ENCODE results near the gene SCN10A. TPM values are rescaled to one million over a fixed set of nuclear protein-coding genes. Genes with fewer than 3 reads are reported as not detected.

Gene SCN10A
- total RNA-seq, 2 donors from 2014 or later: not detected

DNA sequence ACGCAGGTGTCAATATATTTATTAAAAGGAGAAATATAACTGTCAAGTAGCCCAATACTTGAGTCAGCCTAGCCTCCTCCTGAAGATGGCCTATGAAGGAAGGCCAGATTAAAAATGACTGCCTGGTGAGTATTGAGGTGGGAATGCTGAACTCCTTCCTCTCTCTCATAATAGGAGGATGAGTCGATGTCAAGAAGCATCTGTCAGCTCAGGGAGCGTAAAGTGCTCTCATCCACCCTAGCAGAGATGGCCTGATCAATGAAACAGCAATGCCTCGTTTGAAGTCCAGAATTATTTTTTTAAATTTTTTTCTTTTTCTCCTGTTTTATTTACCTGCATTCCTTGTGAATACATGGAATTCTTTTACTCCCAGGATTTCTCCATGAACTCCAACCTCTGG is 58.3 kb downstream of the SCN10A start:
- 65 to 67% methylated on average over 3 to 4 of the region's 4 CpGs for WGBS, 2 experiments (ENCODE audit: insufficient coverage in 1 of 2, insufficient read length in 1 of 2)
- Mint-ChIP-seq H3K4me3 (no peak overlapping the region), H3K9me3 (peaks cover 4% of the 10 kb centered on the region), H3K36me3 (ENCODE audit: low read depth) (no peaks in the 10 kb centered on the region), H3K27me3 (ENCODE audit: insufficient read depth) (peaks cover 58% of the 10 kb centered on the region), H3K4me1 (no peaks in the 10 kb centered on the region), H3K27ac (no peak overlapping the region)
- Histone ChIP-seq H3K4me1 (ENCODE audit: control insufficient read depth, insufficient read depth, low read length) (no peaks in the 10 kb centered on the region), H3K9me3 (ENCODE audit: control insufficient read depth, low read length) (peaks cover 6% of the 10 kb centered on the region), H3K36me3 (ENCODE audit: control insufficient read depth, insufficient read depth, low read length) (no peaks in the 10 kb centered on the region), H3K4me3 (ENCODE audit: low read length) (no peak overlapping the region), H3K27ac (ENCODE audit: low read depth, low read length) (no peak overlapping the region), H3K9ac (ENCODE audit: extremely low read depth, low read length, poor library complexity, severe bottlenecking) (no peak overlapping the region), H3K27me3 (ENCODE audit: control insufficient read depth, insufficient read depth, low read length, poor library complexity, severe bottlenecking) (peaks cover 85% of the 10 kb centered on the region)
- no peak for DNase-seq
- TF ChIP-seq CTCF (conservative IDR thresholded peaks at IDR 0.05): no peak

- TF ChIP-seq CTCF (conservative IDR thresholded peaks at IDR 0.05): no peak
- peaks cover 6% of the 10 kb centered on the region for H3K9me3 ChIP-seq (ENCODE audit: control insufficient read depth, low read length)
- Mint-ChIP-seq H3K9me3 (peaks cover 4% of the 10 kb centered on the region), H3K4me1 (no peaks in the 10 kb centered on the region), H3K27ac (no peak overlapping the region), H3K36me3 (ENCODE audit: low read depth) (no peaks in the 10 kb centered on the region), H3K4me3 (no peak overlapping the region), H3K27me3 (ENCODE audit: insufficient read depth) (peaks cover 53% of the 10 kb centered on the region)
- no peak overlapping the region for H3K27ac ChIP-seq (ENCODE audit: low read depth, low read length)
- 38 to 76% methylated on average over 1 to 5 of the region's 5 CpGs for WGBS, 2 experiments (ENCODE audit: insufficient coverage in 1 of 2, insufficient read length in 1 of 2)
- no peaks in the 10 kb centered on the region for H3K36me3 ChIP-seq (ENCODE audit: control insufficient read depth, insufficient read depth, low read length)
- DNase-seq: no peak
- no peak overlapping the region for H3K9ac ChIP-seq (ENCODE audit: extremely low read depth, low read length, poor library complexity, severe bottlenecking)
- H3K4me3 ChIP-seq (ENCODE audit: low read length): no peak overlapping the region
- peaks cover 84% of the 10 kb centered on the region for H3K27me3 ChIP-seq (ENCODE audit: control insufficient read depth, insufficient read depth, low read length, poor library complexity, severe bottlenecking)
- no peaks in the 10 kb centered on the region for H3K4me1 ChIP-seq (ENCODE audit: control insufficient read depth, insufficient read depth, low read length)
Measured at GRCh38 chr3:38756892-38757291, 59.1 kb downstream of the SCN10A start.

DNA sequence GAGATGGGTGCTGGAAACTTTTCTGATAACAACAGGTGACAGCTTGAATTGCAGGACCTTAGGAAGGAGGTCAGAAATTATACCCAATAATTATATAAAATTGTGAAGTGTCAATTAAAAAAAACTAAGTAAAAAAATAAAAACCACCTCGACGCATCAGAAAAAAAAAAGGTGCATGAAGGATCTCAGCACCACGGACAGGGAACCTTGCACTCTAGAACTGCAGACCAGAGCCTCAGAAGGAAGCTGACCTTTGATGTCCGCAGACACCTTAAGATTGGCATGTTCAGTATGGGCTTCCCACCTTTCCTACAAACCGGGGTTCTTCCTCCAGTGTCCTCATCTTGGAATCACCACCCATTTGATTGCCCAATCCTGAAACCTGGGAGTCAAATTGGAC is 60.9 kb downstream of the SCN10A start:
- H3K27ac Mint-ChIP-seq: no peak overlapping the region

More for the DNA sequence above, 60.9 kb downstream of the SCN10A start:
- Histone ChIP-seq H3K27me3 (ENCODE audit: control insufficient read depth, insufficient read depth, low read length, poor library complexity, severe bottlenecking) (peaks cover 71% of the 10 kb centered on the region), H3K9ac (ENCODE audit: extremely low read depth, low read length, poor library complexity, severe bottlenecking) (no peak overlapping the region), H3K27ac (ENCODE audit: low read depth, low read length) (no peak overlapping the region), H3K4me1 (ENCODE audit: control insufficient read depth, insufficient read depth, low read length) (no peaks in the 10 kb centered on the region), H3K4me3 (ENCODE audit: low read length) (no peak overlapping the region), H3K9me3 (ENCODE audit: control insufficient read depth, low read length) (peaks cover 2% of the 10 kb centered on the region), H3K36me3 (ENCODE audit: control insufficient read depth, insufficient read depth, low read length) (no peaks in the 10 kb centered on the region)
- Mint-ChIP-seq H3K4me3 (no peak overlapping the region), H3K36me3 (ENCODE audit: low read depth) (no peaks in the 10 kb centered on the region), H3K4me1 (no peaks in the 10 kb centered on the region), H3K27me3 (ENCODE audit: insufficient read depth) (peaks cover 40% of the 10 kb centered on the region), H3K9me3 (no peaks in the 10 kb centered on the region)
- peak; percentile 67 for DNase-seq
- WGBS, 2 experiments (ENCODE audit: insufficient coverage in 1 of 2, insufficient read length in 1 of 2): 59 to 65% methylated on average over 5 of the region's 5 CpGs
- no peak for TF ChIP-seq CTCF (conservative IDR thresholded peaks at IDR 0.05)

Measured in endodermal cell (in vitro differentiated cells).